Peyer's patch (tissue), 4 donors: Measurements from ENCODE around the gene CHAD. TPM values are rescaled to one million over a fixed set of nuclear protein-coding genes. Genes with fewer than 3 reads are reported as not detected.
"Not testable (repeated sequence)": the region's sequence is repeated elsewhere in the genome, so short reads cannot be mapped to it uniquely, and the experiment has no call there.

Experiments
- DNase-seq, 3 donors: peaks; one replicate each; pipeline ENCODE4 v3.0.0-alpha.2; 2017 to 2019
- H3K27ac ChIP-seq, 4 donors: fragments of 200-600 bp; sonication (generic); one replicate each; pipeline ENCODE4 v1.5.1; 2016 to 2019
- H3K27me3 ChIP-seq, 2 donors: fragments of 200-600 bp; sonication (generic); one replicate each; pipeline ENCODE4 v1.5.1; 2019
- H3K36me3 ChIP-seq, 3 donors: fragments of 200-600 bp; sonication (generic); one replicate each; pipeline ENCODE4 v1.5.1; 2016 to 2019
- H3K4me1 ChIP-seq, 4 donors: fragments of 200-600 bp; sonication (generic); one replicate each; pipeline ENCODE4 v1.5.1; 2016 to 2019
- H3K4me3 ChIP-seq, 4 donors: fragments of 200-600 bp; sonication (generic); 1 replicate in 3 of 4; 2 replicates in 1 of 4; pipeline ENCODE4 v1.5.1; 2016 to 2019; ENCODE audit warnings: mild to moderate bottlenecking in 1 of 4
- H3K9me3 ChIP-seq, 4 donors: fragments of 200-600 bp; sonication (generic); one replicate each; pipeline ENCODE4 v1.5.1; 2016 to 2019; ENCODE audit warnings: mild to moderate bottlenecking in 1 of 4
- POLR2A ChIP-seq, 2 donors: fragments of 450-650 bp; IDR thresholded peaks; one replicate each; pipeline ENCODE4 v1.5.1; 2017; ENCODE audit warnings: antibody characterized with exemption in 2 of 2, mild to moderate bottlenecking in 2 of 2, moderate library complexity in 2 of 2
- total RNA-seq, 4 donors: library from RNA; depleted of rRNA; stranded (reverse); fragments of >200 nt; gene quantifications; one replicate each; pipeline ENCODE4 v1.1.0, GENCODE V29; 2016
- TF ChIP-seq, protein P1 (sequence below), 6 experiments: fragments of 450-650 bp in 4 of 6; fragments of 200-600 bp in 2 of 6; sonication (generic) in 1 of 6; IDR thresholded peaks; one replicate each; pipeline ENCODE4 v1.5.1; 2017 to 2019; ENCODE audit warnings: antibody characterized with exemption in 6 of 6, mild to moderate bottlenecking in 3 of 6, moderate library complexity in 1 of 6

The CHAD gene
- total RNA-seq, 4 donors from 2014 or later, result 7.4 to 24.6 (median 14.7) TPM

- Histone ChIP-seq H3K27ac (peak overlapping the region in 3 of 4 donors; percentile 66 to 79 (median 66)), H3K36me3 (peaks cover 0 to 19% (median 0%) of the 10 kb centered on the region in 3 donors), H3K9me3 (no peaks in the 10 kb centered on the region), H3K27me3 (no peaks in the 10 kb centered on the region), H3K4me1 (peaks cover 0 to 14% (median 3%) of the 10 kb centered on the region in 4 donors), H3K4me3 (peak overlapping the region in 2 of 4 donors; percentile 40 to 48)
- TF ChIP-seq, protein P1, sequence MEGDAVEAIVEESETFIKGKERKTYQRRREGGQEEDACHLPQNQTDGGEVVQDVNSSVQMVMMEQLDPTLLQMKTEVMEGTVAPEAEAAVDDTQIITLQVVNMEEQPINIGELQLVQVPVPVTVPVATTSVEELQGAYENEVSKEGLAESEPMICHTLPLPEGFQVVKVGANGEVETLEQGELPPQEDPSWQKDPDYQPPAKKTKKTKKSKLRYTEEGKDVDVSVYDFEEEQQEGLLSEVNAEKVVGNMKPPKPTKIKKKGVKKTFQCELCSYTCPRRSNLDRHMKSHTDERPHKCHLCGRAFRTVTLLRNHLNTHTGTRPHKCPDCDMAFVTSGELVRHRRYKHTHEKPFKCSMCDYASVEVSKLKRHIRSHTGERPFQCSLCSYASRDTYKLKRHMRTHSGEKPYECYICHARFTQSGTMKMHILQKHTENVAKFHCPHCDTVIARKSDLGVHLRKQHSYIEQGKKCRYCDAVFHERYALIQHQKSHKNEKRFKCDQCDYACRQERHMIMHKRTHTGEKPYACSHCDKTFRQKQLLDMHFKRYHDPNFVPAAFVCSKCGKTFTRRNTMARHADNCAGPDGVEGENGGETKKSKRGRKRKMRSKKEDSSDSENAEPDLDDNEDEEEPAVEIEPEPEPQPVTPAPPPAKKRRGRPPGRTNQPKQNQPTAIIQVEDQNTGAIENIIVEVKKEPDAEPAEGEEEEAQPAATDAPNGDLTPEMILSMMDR (IDR thresholded peaks at IDR 0.05), result no peak
- TF ChIP-seq POLR2A (IDR thresholded peaks at IDR 0.05), result peak; percentile 67 to 71
- DNase-seq, result peak in 2 of 3 donors; percentile 53 to 72
Observed at GRCh38 chr17:50476545-50477315, 8.1 kb upstream of the CHAD start.

DNA sequence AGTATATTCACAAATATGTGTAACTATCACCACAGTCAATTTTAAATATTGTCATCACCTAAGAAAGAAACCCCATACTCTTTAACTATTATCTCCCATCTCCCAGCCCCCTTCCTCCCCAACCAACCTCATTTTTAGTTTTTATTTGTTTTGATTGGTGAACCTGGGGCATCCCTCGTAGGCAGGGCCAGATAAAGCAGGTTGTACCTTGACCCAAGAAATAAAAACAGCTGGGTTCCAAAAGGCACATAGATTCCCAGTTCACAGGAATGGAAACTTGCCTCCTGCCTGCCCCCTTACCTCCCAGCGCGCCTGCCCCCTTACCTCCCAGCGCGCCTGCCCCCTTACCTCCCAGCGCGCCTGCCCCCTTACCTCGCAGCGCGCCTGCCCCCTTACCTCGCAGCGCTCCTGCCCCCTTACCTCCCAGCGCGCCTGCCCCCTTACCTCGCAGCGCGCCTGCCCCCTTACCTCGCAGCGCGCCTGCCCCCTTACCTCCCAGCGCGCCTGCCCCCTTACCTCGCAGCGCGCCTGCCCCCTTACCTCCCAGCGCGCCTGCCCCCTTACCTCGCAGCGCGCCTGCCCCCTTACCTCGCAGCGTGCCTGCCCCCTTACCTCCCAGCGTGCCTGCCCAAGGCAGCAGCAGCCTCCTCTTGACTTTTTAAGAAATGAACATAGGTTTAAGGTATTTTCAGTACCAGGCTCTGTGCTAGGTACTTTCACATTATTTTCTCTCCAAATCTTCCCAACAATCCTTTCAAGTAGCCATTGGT, 7.3 kb upstream of the CHAD start:
- H3K4me3 ChIP-seq, result peak overlapping the region in 2 of 4 donors; percentile 40 to 48
- peaks cover 0 to 14% (median 3%) of the 10 kb centered on the region in 4 donors for H3K4me1 ChIP-seq
- H3K9me3 ChIP-seq, H3K27me3 ChIP-seq: not testable (repeated sequence)
- peaks cover 0 to 26% (median 0%) of the 10 kb centered on the region in 3 donors for H3K36me3 ChIP-seq
- peak in 1 of 2 donors; percentile 31 for TF ChIP-seq POLR2A (IDR thresholded peaks at IDR 0.05)
- DNase-seq, result peak in 1 of 3 donors; percentile 16
- H3K27ac ChIP-seq, result peak overlapping the region in 3 of 4 donors; percentile 66 to 79 (median 66)

- Histone ChIP-seq H3K27me3 (no peaks in the 10 kb centered on the region), H3K4me1 (peaks cover 0 to 14% (median 3%) of the 10 kb centered on the region in 4 donors), H3K27ac (peak overlapping the region in 1 of 4 donors; percentile 79), H3K4me3 (peak overlapping the region in 2 of 4 donors; percentile 40 to 48), H3K36me3 (peaks cover 0 to 28% (median 0%) of the 10 kb centered on the region in 3 donors), H3K9me3 (no peaks in the 10 kb centered on the region)
- peak in 1 of 3 donors; percentile 3 for DNase-seq
- no peak for TF ChIP-seq POLR2A (IDR thresholded peaks at IDR 0.05)
- TF ChIP-seq, protein P1 (IDR thresholded peaks at IDR 0.05), result no peak
Observed at GRCh38 chr17:50475362-50475761, 6.7 kb upstream of the CHAD start.

- Histone ChIP-seq H3K27ac (peak overlapping the region in 1 of 4 donors; percentile 11), H3K27me3 (no peaks in the 10 kb centered on the region), H3K36me3 (peaks cover 0 to 28% (median 0%) of the 10 kb centered on the region in 3 donors), H3K4me1 (peaks cover 0 to 9% (median 3%) of the 10 kb centered on the region in 4 donors), H3K9me3 (no peaks in the 10 kb centered on the region), H3K4me3 (no peak overlapping the region)
- DNase-seq, result no peak
- TF ChIP-seq POLR2A (IDR thresholded peaks at IDR 0.05), result no peak
- TF ChIP-seq, protein P1 (IDR thresholded peaks at IDR 0.05), result no peak
Observed at GRCh38 chr17:50474523-50474922, 5.8 kb upstream of the CHAD start.

- H3K9me3 ChIP-seq, result no peaks in the 10 kb centered on the region
- peaks cover 3 to 15% (median 5%) of the 10 kb centered on the region in 4 donors for H3K4me1 ChIP-seq
- DNase-seq, result no peak
- H3K27ac ChIP-seq, result no peak overlapping the region
- no peak for TF ChIP-seq POLR2A (IDR thresholded peaks at IDR 0.05)
- TF ChIP-seq, protein P1 (IDR thresholded peaks at IDR 0.05), result no peak
- no peak overlapping the region for H3K4me3 ChIP-seq
- H3K27me3 ChIP-seq, result no peaks in the 10 kb centered on the region
- H3K36me3 ChIP-seq, result peaks cover 0 to 28% (median 0%) of the 10 kb centered on the region in 3 donors
Observed at GRCh38 chr17:50473901-50474300, 5.2 kb upstream of the CHAD start.

- DNase-seq, H3K27ac ChIP-seq, H3K27me3 ChIP-seq, H3K4me3 ChIP-seq, H3K9me3 ChIP-seq: not testable (repeated sequence)
- Histone ChIP-seq H3K36me3 (peaks cover 0 to 28% (median 0%) of the 10 kb centered on the region in 3 donors), H3K4me1 (peaks cover 4 to 21% (median 8%) of the 10 kb centered on the region in 4 donors)
Observed at GRCh38 chr17:50472761-50473161, 4.1 kb upstream of the CHAD start.
